Astrocyte (in vitro differentiated cells and primary cell): ENCODE measurements around the gene NUCB2. TPM values are rescaled to one million over a fixed set of nuclear protein-coding genes. Genes with fewer than 3 reads are reported as not detected.

Source experiments
- DNase-seq: peaks from one replicate; pipeline ENCODE4 v3.0.0-alpha.2; 2010; ENCODE audit warnings: low read depth
- FAIRE-seq: peaks from 2 replicates; lab custom pipeline; 2011; peaks lifted over from hg19 to GRCh38; lab: Jason Lieb, UNC
- H2AFZ ChIP-seq: 2 replicates; pipeline ENCODE4 v1.6.0; 2012; ENCODE audit warnings: low read depth, low read length, inconsistent platforms
- H3K27ac ChIP-seq: 2 replicates; pipeline ENCODE4 v1.5.1; 2011; ENCODE audit warnings: low read depth, low read length, inconsistent platforms
- H3K27me3 ChIP-seq: 2 replicates; pipeline ENCODE4 v1.6.0; 2011; ENCODE audit warnings: low read length, inconsistent platforms; ENCODE audit not compliant: insufficient read depth
- H3K36me3 ChIP-seq: 2 replicates; pipeline ENCODE4 v1.5.1; 2011; ENCODE audit warnings: low read length, inconsistent platforms; ENCODE audit not compliant: insufficient read depth
- H3K4me1 ChIP-seq: 2 replicates; pipeline ENCODE4 v1.5.1; 2011; ENCODE audit warnings: low read length, inconsistent platforms; ENCODE audit not compliant: insufficient read depth
- H3K4me2 ChIP-seq: 2 replicates; pipeline ENCODE4 v1.6.0; 2012; ENCODE audit warnings: low read length, inconsistent platforms
- H3K4me3 ChIP-seq: 2 replicates; pipeline ENCODE4 v1.5.1; 2011; ENCODE audit warnings: low read depth, mild to moderate bottlenecking, low read length, inconsistent platforms; ENCODE audit not compliant: insufficient read depth
- H3K79me2 ChIP-seq: 2 replicates; pipeline ENCODE4 v1.6.0; 2012; ENCODE audit warnings: mild to moderate bottlenecking, low read length, inconsistent platforms; ENCODE audit not compliant: insufficient read depth
- H3K9ac ChIP-seq: 2 replicates; pipeline ENCODE4 v1.6.0; 2012; ENCODE audit warnings: mild to moderate bottlenecking, low read length, inconsistent platforms
- H3K9me3 ChIP-seq: 2 replicates; pipeline ENCODE4 v1.5.1; 2012; ENCODE audit warnings: low read depth, mild to moderate bottlenecking, low read length, inconsistent platforms; ENCODE audit not compliant: insufficient read depth
- H4K20me1 ChIP-seq: 2 replicates; pipeline ENCODE4 v1.6.0; 2012; ENCODE audit warnings: low read length, inconsistent platforms; ENCODE audit not compliant: insufficient read depth
- H3K27ac Mint-ChIP-seq: one replicate; pipeline ENCODE4 v1.8.0; 2021; ENCODE audit warnings: mild to moderate bottlenecking, mixed read lengths; ENCODE audit not compliant: unreplicated experiment
- H3K27me3 Mint-ChIP-seq: one replicate; pipeline ENCODE4 v1.8.0; 2021; ENCODE audit warnings: low read depth, mixed read lengths; ENCODE audit not compliant: unreplicated experiment
- H3K36me3 Mint-ChIP-seq: one replicate; pipeline ENCODE4 v1.8.0; 2021; ENCODE audit warnings: low read depth, mixed read lengths; ENCODE audit not compliant: unreplicated experiment
- H3K4me1 Mint-ChIP-seq: one replicate; pipeline ENCODE4 v1.8.0; 2021; ENCODE audit warnings: low read depth, mixed read lengths; ENCODE audit not compliant: unreplicated experiment
- H3K4me3 Mint-ChIP-seq: one replicate; pipeline ENCODE4 v1.8.0; 2021; ENCODE audit warnings: mild to moderate bottlenecking, moderate library complexity, mixed read lengths; ENCODE audit not compliant: unreplicated experiment
- H3K9me3 Mint-ChIP-seq: one replicate; pipeline ENCODE4 v1.8.0; 2021; ENCODE audit warnings: mild to moderate bottlenecking, mixed read lengths; ENCODE audit not compliant: unreplicated experiment
- CTCF ChIP-seq: IDR thresholded peaks from 2 replicates; pipeline ENCODE4 v1.5.1; 2011; ENCODE audit warnings: low read depth, mild to moderate bottlenecking, inconsistent platforms, low read length, moderate library complexity; ENCODE audit not compliant: insufficient read depth
- EZH2 ChIP-seq: IDR thresholded peaks from 2 replicates; pipeline ENCODE4 v1.6.1; 2012; ENCODE audit warnings: mild to moderate bottlenecking, low read length, inconsistent platforms; ENCODE audit not compliant: insufficient read depth
- total RNA-seq: library from RNA; stranded (reverse); gene quantifications from 2 replicates; pipeline ENCODE4 v1.2.1, GENCODE V29; 2021

Gene NUCB2
- total RNA-seq, 1 donor from 2014 or later, result 71.2 TPM

GRCh38 chr11:17272801-17273200, 3.7 kb upstream of the NUCB2 start:
- H3K9me3 ChIP-seq, result no peaks in the 10 kb centered on the region
- peaks cover 9% of the 10 kb centered on the region for H3K79me2 ChIP-seq
- H3K4me2 ChIP-seq, result no peak overlapping the region
- Mint-ChIP-seq H3K27ac (no peak overlapping the region), H3K4me1 (peaks cover 7% of the 10 kb centered on the region), H3K36me3 (no peaks in the 10 kb centered on the region), H3K9me3 (no peaks in the 10 kb centered on the region), H3K27me3 (peaks cover 5% of the 10 kb centered on the region), H3K4me3 (no peak overlapping the region)
- H3K9ac ChIP-seq, result no peak overlapping the region
- TF ChIP-seq EZH2 (no peak), CTCF (no peak)
- FAIRE-seq (no peak), DNase-seq (no peak)
- H3K4me1 ChIP-seq, result peaks cover 6% of the 10 kb centered on the region
- no peaks in the 10 kb centered on the region for H3K27me3 ChIP-seq
- no peaks in the 10 kb centered on the region for H4K20me1 ChIP-seq
- no peak overlapping the region for H3K27ac ChIP-seq
- H3K36me3 ChIP-seq, result no peaks in the 10 kb centered on the region
- no peak overlapping the region for H2AFZ ChIP-seq
- H3K4me3 ChIP-seq, result no peak overlapping the region

GRCh38 chr11:17273211-17273610, 3.3 kb upstream of the NUCB2 start:
- Histone ChIP-seq H3K9ac (no peak overlapping the region), H3K79me2 (peaks cover 9% of the 10 kb centered on the region), H3K9me3 (no peaks in the 10 kb centered on the region), H3K4me2 (no peak overlapping the region), H3K36me3 (no peaks in the 10 kb centered on the region), H3K4me1 (peaks cover 6% of the 10 kb centered on the region), H3K27me3 (no peaks in the 10 kb centered on the region), H2AFZ (no peak overlapping the region), H4K20me1 (no peaks in the 10 kb centered on the region), H3K4me3 (no peak overlapping the region), H3K27ac (no peak overlapping the region)
- TF ChIP-seq EZH2 (no peak), CTCF (no peak)
- H3K4me1 Mint-ChIP-seq, result peaks cover 7% of the 10 kb centered on the region
- H3K27ac Mint-ChIP-seq, result no peak overlapping the region
- FAIRE-seq (no peak), DNase-seq (no peak)
- peaks cover 5% of the 10 kb centered on the region for H3K27me3 Mint-ChIP-seq
- no peak overlapping the region for H3K4me3 Mint-ChIP-seq
- no peaks in the 10 kb centered on the region for H3K36me3 Mint-ChIP-seq
- H3K9me3 Mint-ChIP-seq, result no peaks in the 10 kb centered on the region

GRCh38 chr11:17273668-17274282, 2.8 kb upstream of the NUCB2 start:
- H3K27ac ChIP-seq, result no peak overlapping the region
- H3K9me3 ChIP-seq, result no peaks in the 10 kb centered on the region
- FAIRE-seq, result no peak
- no peak for TF ChIP-seq EZH2
- TF ChIP-seq CTCF, result no peak
- Mint-ChIP-seq H3K9me3 (no peaks in the 10 kb centered on the region), H3K4me3 (no peak overlapping the region), H3K27ac (no peak overlapping the region), H3K27me3 (peaks cover 5% of the 10 kb centered on the region), H3K4me1 (peaks cover 7% of the 10 kb centered on the region), H3K36me3 (no peaks in the 10 kb centered on the region)
- H3K4me2 ChIP-seq, result no peak overlapping the region
- H3K36me3 ChIP-seq, result no peaks in the 10 kb centered on the region
- H2AFZ ChIP-seq, result no peak overlapping the region
- no peaks in the 10 kb centered on the region for H4K20me1 ChIP-seq
- no peaks in the 10 kb centered on the region for H3K27me3 ChIP-seq
- no peak overlapping the region for H3K4me3 ChIP-seq
- H3K4me1 ChIP-seq, result peaks cover 6% of the 10 kb centered on the region
- no peak for DNase-seq
- H3K79me2 ChIP-seq, result peaks cover 9% of the 10 kb centered on the region
- H3K9ac ChIP-seq, result no peak overlapping the region
